ENCODE measurements around the gene KIAA1328. TPM values are rescaled to one million over a fixed set of nuclear protein-coding genes. Genes with fewer than 3 reads are reported as not detected.

Gene KIAA1328
- total RNA-seq, 1 donor from 2014 or later, result 17.8 TPM

DNA sequence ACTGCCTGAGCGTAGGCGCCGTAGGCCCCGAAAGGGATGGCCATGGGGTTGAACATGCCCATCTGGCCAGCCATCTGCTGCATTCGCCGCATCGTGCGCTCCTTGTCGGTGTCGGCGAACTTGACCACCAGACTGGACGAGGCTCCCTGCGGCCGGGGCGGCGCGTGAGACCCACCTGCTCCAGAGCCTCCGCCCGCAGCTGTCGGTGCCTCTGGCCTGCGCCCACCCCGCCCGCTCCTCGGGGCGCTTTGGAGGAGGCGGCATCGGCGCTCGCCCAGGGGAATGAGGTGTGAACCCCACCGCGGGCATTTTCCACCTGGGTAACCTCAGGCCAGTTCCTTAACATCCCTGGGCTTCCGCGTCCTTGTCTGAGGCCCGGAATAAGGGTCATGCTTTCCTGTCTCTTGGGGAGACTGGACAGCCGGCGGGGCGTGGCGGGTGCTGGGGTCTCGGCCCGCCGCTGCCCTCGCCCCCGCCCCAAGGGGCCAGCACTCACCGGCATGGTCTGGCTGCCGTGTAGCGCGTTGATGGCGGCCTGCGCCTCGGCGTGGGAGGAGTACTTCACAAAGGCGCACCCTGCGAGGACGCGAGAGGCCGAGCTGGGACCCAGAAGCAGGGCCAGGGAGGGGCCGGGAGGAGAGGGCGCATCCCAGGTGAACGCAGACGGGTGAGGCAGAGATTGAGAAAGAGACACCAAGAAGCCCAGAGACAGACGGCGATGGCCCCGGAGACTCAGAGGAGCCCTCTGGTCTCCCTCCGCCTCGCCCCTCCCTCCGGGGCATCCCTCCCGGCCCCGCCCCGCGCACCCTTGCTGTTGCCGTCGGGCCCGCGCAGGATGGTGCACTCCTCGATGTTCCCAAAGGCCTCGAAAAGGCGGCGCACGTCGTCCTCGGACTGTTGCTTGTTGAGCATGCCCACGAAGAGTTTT, 445.6 kb downstream of the KIAA1328 start:
- H3K36me3 ChIP-seq, result no peaks in the 10 kb centered on the region
- no peak for DNase-seq
- no peaks in the 10 kb centered on the region for H3K4me1 ChIP-seq
- H3K9me3 ChIP-seq, result no peaks in the 10 kb centered on the region
- H3K4me3 ChIP-seq, result no peak overlapping the region
- no peak for ATAC-seq
- H3K27ac ChIP-seq, result no peak overlapping the region
- TF ChIP-seq, protein P1, sequence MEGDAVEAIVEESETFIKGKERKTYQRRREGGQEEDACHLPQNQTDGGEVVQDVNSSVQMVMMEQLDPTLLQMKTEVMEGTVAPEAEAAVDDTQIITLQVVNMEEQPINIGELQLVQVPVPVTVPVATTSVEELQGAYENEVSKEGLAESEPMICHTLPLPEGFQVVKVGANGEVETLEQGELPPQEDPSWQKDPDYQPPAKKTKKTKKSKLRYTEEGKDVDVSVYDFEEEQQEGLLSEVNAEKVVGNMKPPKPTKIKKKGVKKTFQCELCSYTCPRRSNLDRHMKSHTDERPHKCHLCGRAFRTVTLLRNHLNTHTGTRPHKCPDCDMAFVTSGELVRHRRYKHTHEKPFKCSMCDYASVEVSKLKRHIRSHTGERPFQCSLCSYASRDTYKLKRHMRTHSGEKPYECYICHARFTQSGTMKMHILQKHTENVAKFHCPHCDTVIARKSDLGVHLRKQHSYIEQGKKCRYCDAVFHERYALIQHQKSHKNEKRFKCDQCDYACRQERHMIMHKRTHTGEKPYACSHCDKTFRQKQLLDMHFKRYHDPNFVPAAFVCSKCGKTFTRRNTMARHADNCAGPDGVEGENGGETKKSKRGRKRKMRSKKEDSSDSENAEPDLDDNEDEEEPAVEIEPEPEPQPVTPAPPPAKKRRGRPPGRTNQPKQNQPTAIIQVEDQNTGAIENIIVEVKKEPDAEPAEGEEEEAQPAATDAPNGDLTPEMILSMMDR (IDR thresholded peaks at IDR 0.05), result no peak
- intact Hi-C loops (cut with DNase I), result no loop called here
- H3K27me3 ChIP-seq (ENCODE audit: low read depth), result peaks cover 34% of the 10 kb centered on the region

DNA sequence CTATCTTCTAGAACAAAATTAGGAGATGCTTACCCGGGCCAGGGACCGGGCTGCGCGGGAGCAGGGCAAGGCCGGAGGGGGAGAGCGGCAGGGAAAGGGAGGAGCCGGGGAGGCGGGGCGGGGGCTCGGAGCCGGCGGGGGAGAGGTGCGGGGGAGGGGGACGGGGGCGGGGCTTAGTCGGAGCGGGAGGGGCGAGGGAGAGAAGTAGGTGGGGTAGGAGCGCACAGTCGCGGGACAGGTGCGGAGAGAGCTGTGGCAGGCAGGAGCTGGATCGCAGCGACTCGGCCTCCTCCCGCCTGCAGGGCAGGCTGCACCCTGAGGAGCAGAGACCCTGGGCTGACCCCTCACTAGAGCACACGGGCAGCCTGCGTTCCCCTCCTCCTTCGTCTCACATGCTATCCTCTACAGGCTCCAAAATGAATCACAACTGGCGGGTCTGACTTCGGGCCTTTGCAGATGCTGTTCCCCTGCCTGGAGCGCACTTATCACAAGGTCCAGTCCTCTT, 446.4 kb downstream of the KIAA1328 start:
- ATAC-seq (no peak), DNase-seq (no peak)
- intact Hi-C loops (cut with DNase I), result no loop called here
- no peaks in the 10 kb centered on the region for H3K4me1 ChIP-seq
- no peaks in the 10 kb centered on the region for H3K9me3 ChIP-seq
- TF ChIP-seq, protein P1 (IDR thresholded peaks at IDR 0.05), result no peak
- no peak overlapping the region for H3K27ac ChIP-seq
- no peak overlapping the region for H3K4me3 ChIP-seq
- H3K27me3 ChIP-seq (ENCODE audit: low read depth), result peaks cover 34% of the 10 kb centered on the region
- H3K36me3 ChIP-seq, result no peaks in the 10 kb centered on the region

DNA sequence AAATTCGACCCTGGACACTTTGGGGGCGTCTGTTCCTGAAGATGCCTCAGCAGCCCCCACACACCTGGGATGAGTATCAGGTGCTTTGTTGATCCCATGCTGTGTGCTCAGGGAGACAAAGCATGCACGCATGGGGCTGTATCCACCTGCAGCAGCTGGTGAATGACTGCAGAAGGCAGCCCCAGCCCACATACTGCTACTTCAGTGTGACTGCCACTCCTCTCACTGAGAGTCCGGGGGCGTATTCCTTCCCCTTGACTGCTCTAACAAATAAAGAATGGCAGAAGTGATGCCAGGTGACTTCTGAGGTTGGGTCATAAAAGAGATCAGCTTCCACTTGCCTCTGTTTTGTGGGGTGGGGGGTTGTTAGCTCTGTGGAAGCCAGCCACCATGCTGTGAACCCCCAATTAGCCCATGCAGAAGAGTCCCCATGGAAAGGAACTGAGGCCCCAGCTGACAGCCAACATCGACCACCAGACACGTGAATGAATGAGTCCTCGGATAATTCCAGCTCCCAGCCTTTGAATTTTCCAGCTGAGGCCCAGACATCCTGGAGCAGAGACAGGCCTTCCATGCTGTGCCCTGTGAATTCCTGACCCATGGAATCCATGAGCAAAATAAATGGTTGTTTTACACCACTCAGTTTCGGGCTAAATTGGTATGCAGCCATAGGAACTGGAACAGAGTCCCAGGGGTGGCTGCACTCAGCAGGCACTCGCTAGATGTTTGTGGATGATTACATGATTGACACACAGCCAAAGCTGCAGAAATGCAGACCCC, 447.4 kb downstream of the KIAA1328 start:
- no peak overlapping the region for H3K4me3 ChIP-seq
- no peaks in the 10 kb centered on the region for H3K4me1 ChIP-seq
- H3K9me3 ChIP-seq, result no peaks in the 10 kb centered on the region
- H3K36me3 ChIP-seq, result no peaks in the 10 kb centered on the region
- H3K27me3 ChIP-seq (ENCODE audit: low read depth), result peaks cover 34% of the 10 kb centered on the region
- intact Hi-C loops (cut with DNase I), result no loop called here
- no peak for ATAC-seq
- DNase-seq, result no peak
- no peak overlapping the region for H3K27ac ChIP-seq
- TF ChIP-seq, protein P1 (IDR thresholded peaks at IDR 0.05), result no peak

DNA sequence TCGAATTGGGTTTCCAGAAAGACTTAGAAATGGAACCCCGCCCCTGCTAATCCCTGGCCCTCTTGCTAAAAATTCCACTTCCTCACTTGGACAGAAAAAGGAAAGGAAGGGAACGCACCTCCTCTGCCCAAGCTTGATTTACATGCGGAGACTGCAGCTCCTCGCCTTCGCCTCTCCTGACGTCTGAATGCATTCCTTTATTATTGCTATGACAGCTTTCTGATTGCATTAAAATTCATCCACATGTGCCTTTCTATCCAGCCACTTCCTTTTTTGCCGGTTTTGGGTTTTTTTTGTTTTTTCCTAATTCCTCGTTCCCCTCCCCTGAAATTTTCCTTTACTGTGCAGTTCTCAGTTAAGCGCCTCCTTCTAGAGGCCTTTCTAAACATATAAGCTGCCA, 448.9 kb downstream of the KIAA1328 start:
- Histone ChIP-seq H3K9me3 (no peaks in the 10 kb centered on the region), H3K27ac (no peak overlapping the region), H3K36me3 (no peaks in the 10 kb centered on the region), H3K4me3 (no peak overlapping the region), H3K4me1 (no peaks in the 10 kb centered on the region), H3K27me3 (ENCODE audit: low read depth) (peaks cover 34% of the 10 kb centered on the region)
- DNase-seq (no peak), ATAC-seq (no peak)
- intact Hi-C loops (cut with DNase I), result no loop called here
- TF ChIP-seq, protein P1 (IDR thresholded peaks at IDR 0.05), result no peak

Other genes with a start within 250 kb of the KIAA1328 start
- 65.2 TPM for gene TPGS2, start 125 bp upstream of the KIAA1328 start, total RNA-seq